Nephron progenitor cell (in vitro differentiated cells): Measurements from ENCODE around the gene FAM83B.

ENCODE experiments used
- DNase-seq: peaks from one replicate; pipeline ENCODE4 v3.0.0; 2021
- H3K27ac Mint-ChIP-seq: 2 replicates; pipeline ENCODE4 v1.8.0; 2021; ENCODE audit warnings: mild to moderate bottlenecking, moderate library complexity, mixed read lengths
- H3K27me3 Mint-ChIP-seq: 2 replicates; pipeline ENCODE4 v1.8.0; 2021; ENCODE audit warnings: mild to moderate bottlenecking, low read depth, mixed read lengths; ENCODE audit not compliant: poor library complexity
- H3K36me3 Mint-ChIP-seq: 2 replicates; pipeline ENCODE4 v1.8.0; 2021; ENCODE audit warnings: low read depth, mixed read lengths
- H3K4me1 Mint-ChIP-seq: 2 replicates; pipeline ENCODE4 v1.8.0; 2021; ENCODE audit warnings: mixed read lengths
- H3K4me3 Mint-ChIP-seq: 2 replicates; pipeline ENCODE4 v1.8.0; 2021; ENCODE audit warnings: mild to moderate bottlenecking, moderate library complexity, mixed read lengths
- H3K9me3 Mint-ChIP-seq: 2 replicates; pipeline ENCODE4 v1.8.0; 2021; ENCODE audit warnings: mild to moderate bottlenecking, moderate library complexity, mixed read lengths
- CTCF ChIP-seq: fragments of 200-600 bp; sonication (generic); IDR thresholded peaks from 2 replicates; pipeline ENCODE4 v1.5.0; 2021; ENCODE audit warnings: antibody characterized with exemption

FAM83B gene

GRCh38 chr6:54886932-54887584 is 40.5 kb downstream of the FAM83B start:
- no peak for TF ChIP-seq CTCF
- Mint-ChIP-seq H3K27ac (no peak overlapping the region), H3K4me1 (no peaks in the 10 kb centered on the region), H3K9me3 (no peaks in the 10 kb centered on the region), H3K4me3 (no peak overlapping the region), H3K27me3 (no peaks in the 10 kb centered on the region), H3K36me3 (no peaks in the 10 kb centered on the region)
- no peak for DNase-seq

DNA sequence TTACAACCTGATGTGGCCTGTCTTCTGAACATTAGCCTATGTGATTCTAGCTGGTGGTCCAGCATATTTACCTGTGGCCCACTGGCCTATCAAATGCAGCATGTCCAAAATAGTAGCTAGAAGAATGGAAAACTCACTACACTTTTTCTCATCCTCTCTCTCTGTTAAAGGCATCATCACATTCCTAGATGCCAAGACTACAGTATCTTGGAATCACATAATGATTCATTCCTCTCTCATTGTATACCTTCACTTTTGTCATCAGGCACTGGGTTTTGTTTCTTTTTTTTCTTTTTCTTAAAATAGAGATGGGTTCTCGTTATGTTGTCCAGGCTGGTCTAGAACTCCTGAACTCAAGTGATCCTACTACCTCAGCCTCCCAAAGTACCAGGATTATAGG is 45.0 kb downstream of the FAM83B start:
- no peaks in the 10 kb centered on the region for H3K9me3 Mint-ChIP-seq
- H3K4me1 Mint-ChIP-seq = no peaks in the 10 kb centered on the region
- no peak overlapping the region for H3K27ac Mint-ChIP-seq
- no peak for DNase-seq
- H3K4me3 Mint-ChIP-seq = no peak overlapping the region
- no peak for TF ChIP-seq CTCF
- H3K36me3 Mint-ChIP-seq = no peaks in the 10 kb centered on the region
- H3K27me3 Mint-ChIP-seq = peaks cover 3% of the 10 kb centered on the region

GRCh38 chr6:54892831-54893230 is 46.3 kb downstream of the FAM83B start:
- H3K27me3 Mint-ChIP-seq = peaks cover 3% of the 10 kb centered on the region
- no peaks in the 10 kb centered on the region for H3K36me3 Mint-ChIP-seq
- H3K4me3 Mint-ChIP-seq = no peak overlapping the region
- DNase-seq = no peak
- no peak overlapping the region for H3K27ac Mint-ChIP-seq
- H3K9me3 Mint-ChIP-seq = no peaks in the 10 kb centered on the region
- TF ChIP-seq CTCF = no peak
- no peaks in the 10 kb centered on the region for H3K4me1 Mint-ChIP-seq

GRCh38 chr6:54893818-54894217 is 47.2 kb downstream of the FAM83B start:
- no peak for TF ChIP-seq CTCF
- Mint-ChIP-seq H3K4me3 (no peak overlapping the region), H3K36me3 (no peaks in the 10 kb centered on the region), H3K27me3 (peaks cover 3% of the 10 kb centered on the region), H3K27ac (no peak overlapping the region), H3K9me3 (no peaks in the 10 kb centered on the region), H3K4me1 (no peaks in the 10 kb centered on the region)
- no peak for DNase-seq

GRCh38 chr6:54896302-54896701 is 49.7 kb downstream of the FAM83B start:
- TF ChIP-seq CTCF = no peak
- Mint-ChIP-seq H3K4me1 (peaks cover 8% of the 10 kb centered on the region), H3K27me3 (peaks cover 3% of the 10 kb centered on the region), H3K27ac (no peak overlapping the region), H3K4me3 (no peak overlapping the region), H3K9me3 (no peaks in the 10 kb centered on the region), H3K36me3 (no peaks in the 10 kb centered on the region)
- DNase-seq = no peak

- H3K27me3 Mint-ChIP-seq = peaks cover 3% of the 10 kb centered on the region
- TF ChIP-seq CTCF = no peak
- H3K4me3 Mint-ChIP-seq = no peak overlapping the region
- H3K4me1 Mint-ChIP-seq = peaks cover 8% of the 10 kb centered on the region
- no peak overlapping the region for H3K27ac Mint-ChIP-seq
- no peaks in the 10 kb centered on the region for H3K9me3 Mint-ChIP-seq
- no peak for DNase-seq
- no peaks in the 10 kb centered on the region for H3K36me3 Mint-ChIP-seq
Observed at GRCh38 chr6:54897462-54898189, 51.1 kb downstream of the FAM83B start.
